Activated naive CD8-positive, alpha-beta T cell (primary cell): ENCODE results near the gene SSUH2.

Experiments used
- H3K27ac Mint-ChIP-seq: one replicate; pipeline ENCODE4 v1.8.0; 2021; ENCODE audit warnings: mixed read lengths
- H3K27me3 Mint-ChIP-seq: one replicate; pipeline ENCODE4 v1.8.0; 2021; ENCODE audit warnings: mixed read lengths
- H3K36me3 Mint-ChIP-seq: one replicate; pipeline ENCODE4 v1.8.0; 2021; ENCODE audit warnings: mixed read lengths
- H3K4me1 Mint-ChIP-seq: one replicate; pipeline ENCODE4 v1.8.0; 2021; ENCODE audit warnings: low read depth, mixed read lengths
- H3K4me3 Mint-ChIP-seq: one replicate; pipeline ENCODE4 v1.8.0; 2021; ENCODE audit warnings: mild to moderate bottlenecking, mixed read lengths
- H3K9me3 Mint-ChIP-seq: one replicate; pipeline ENCODE4 v1.8.0; 2021; ENCODE audit warnings: low read depth, mixed read lengths

Gene SSUH2

DNA sequence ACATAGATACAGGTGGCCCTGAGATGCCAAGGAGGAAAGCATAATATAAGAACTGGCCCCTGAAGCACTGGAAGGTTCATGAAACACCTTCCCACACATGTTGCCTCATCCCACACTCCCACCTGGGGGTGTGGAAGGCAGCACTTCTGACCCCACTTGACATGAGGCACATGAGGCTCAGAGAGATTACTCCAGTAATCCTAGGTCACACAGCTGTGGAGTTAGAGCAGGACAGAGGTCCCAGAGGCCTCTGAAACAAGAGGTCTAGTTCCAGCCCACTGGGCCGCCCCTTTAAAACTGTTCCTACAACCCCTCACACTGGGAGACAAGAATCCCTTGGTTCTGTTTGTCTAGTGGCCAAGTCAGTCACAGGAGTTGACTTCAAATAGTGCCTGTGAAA is 7.2 kb downstream of the SSUH2 start:
- H3K27me3 Mint-ChIP-seq = peaks cover 10% of the 10 kb centered on the region
- H3K4me1 Mint-ChIP-seq = no peaks in the 10 kb centered on the region
- no peak overlapping the region for H3K4me3 Mint-ChIP-seq
- H3K36me3 Mint-ChIP-seq = no peaks in the 10 kb centered on the region
- peaks cover 4% of the 10 kb centered on the region for H3K9me3 Mint-ChIP-seq
- H3K27ac Mint-ChIP-seq = no peak overlapping the region

DNA sequence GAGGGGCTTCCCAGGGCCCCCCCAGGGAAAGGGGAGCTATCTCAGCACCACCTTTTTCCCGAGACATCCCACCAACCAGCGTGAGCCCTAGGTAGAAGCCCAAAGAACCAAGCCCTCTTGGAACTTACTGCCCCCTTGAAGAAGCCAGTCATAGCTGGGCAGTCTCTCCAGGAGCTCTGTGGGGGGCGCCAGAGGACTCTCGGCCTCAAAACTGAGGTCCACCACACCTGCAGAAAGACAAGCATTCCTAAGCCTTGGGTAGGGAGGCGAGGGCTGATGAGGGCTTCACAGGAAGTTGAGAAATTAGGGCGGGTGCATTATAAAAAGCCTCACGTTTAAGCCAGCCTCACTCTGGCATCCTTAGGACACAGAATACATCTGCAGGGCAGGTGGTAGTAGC is 9.0 kb downstream of the SSUH2 start:
- Mint-ChIP-seq H3K9me3 (peaks cover 4% of the 10 kb centered on the region), H3K4me1 (no peaks in the 10 kb centered on the region), H3K27ac (no peak overlapping the region)

DNA sequence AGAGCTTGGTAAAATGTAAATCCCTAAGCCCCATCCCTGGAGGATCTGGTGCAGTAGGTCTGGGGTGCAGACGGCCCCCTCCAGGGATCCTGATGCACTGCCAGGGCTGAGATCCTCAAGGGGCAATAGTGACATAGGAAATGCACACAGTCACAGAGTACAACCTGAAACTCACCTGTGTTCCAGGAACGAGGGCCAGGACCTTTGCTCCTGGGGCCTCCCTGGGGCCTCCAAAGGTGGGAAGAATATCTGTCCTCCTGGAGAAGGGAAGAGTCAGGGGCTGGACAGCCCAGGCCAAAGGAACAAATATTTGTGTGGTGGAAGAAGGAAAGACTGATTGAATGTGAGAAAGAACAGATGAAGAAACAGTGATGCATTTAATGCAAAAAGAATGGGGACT is 9.5 kb downstream of the SSUH2 start:
- Mint-ChIP-seq H3K36me3 (no peaks in the 10 kb centered on the region), H3K9me3 (peaks cover 4% of the 10 kb centered on the region), H3K27ac (no peak overlapping the region), H3K27me3 (peaks cover 6% of the 10 kb centered on the region), H3K4me1 (peaks cover under 1% of the 10 kb centered on the region), H3K4me3 (no peak overlapping the region)

More for the DNA sequence above, 9.0 kb downstream of the SSUH2 start:
- peaks cover 9% of the 10 kb centered on the region for H3K27me3 Mint-ChIP-seq
- H3K36me3 Mint-ChIP-seq = no peaks in the 10 kb centered on the region
- H3K4me3 Mint-ChIP-seq = no peak overlapping the region

DNA sequence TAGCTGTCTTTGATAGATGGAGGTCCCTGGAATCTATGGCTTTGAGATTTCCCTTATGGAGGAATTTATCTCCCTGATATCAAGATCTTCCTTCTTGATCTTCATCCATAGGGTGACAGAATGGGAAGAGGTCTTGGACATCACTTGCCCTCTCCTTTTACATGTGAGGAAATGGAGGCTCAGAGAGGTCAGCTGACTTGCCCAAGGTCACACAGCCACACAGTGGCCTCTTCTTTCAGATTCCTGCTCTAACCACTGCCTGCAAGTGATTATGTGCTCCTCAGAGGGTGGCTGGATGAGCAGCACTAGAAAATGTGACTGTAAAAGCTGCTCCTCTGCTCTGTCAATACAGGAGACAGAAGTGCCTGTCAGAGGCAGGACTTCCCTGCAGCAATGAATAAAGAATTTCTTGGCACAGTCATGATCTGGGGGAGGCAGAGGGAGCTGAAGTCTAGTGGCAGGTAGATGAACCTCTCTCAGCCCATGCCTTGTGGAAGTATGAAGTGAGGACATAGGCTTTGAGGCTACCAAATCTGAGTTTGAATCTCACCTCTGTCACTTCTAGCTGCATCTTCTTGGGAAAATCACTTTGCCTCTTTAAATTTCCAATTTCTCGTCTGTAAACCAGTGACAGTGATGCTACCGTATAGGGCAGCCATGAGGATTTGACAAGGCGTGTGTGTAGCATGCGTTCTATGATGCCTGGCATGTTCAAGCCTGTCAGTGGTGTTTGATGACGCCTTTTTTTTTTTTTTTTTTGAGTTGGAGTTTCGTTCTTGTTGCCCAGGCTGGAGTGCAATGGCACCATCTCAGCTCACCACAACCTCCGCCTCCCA is 12.0 kb downstream of the SSUH2 start:
- peaks cover 6% of the 10 kb centered on the region for H3K27me3 Mint-ChIP-seq
- no peaks in the 10 kb centered on the region for H3K36me3 Mint-ChIP-seq
- H3K4me3 Mint-ChIP-seq = no peak overlapping the region
- peaks cover 4% of the 10 kb centered on the region for H3K9me3 Mint-ChIP-seq
- H3K4me1 Mint-ChIP-seq = peaks cover 8% of the 10 kb centered on the region
- H3K27ac Mint-ChIP-seq = no peak overlapping the region

DNA sequence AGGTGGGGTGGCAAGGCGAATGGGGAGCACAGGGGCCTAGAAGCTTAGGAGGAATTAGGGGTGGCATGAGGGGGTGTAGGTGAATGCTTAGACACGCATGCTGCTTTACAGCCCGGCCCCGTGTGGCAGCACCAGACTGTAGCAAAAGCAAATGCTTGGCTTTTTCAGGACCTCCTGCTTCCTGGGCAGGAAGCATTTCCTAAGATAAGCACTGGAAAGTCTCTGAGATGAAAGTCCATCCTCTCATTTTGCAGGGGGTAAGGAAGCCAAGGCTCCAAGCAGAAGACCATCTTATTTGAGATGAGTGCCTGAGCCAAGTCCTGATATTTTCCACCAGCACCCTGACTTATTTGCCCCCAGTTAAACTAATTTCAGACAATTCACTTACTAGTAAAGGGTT is 12.9 kb downstream of the SSUH2 start:
- H3K27me3 Mint-ChIP-seq = peaks cover 4% of the 10 kb centered on the region
- H3K36me3 Mint-ChIP-seq = no peaks in the 10 kb centered on the region
- no peak overlapping the region for H3K4me3 Mint-ChIP-seq
- peaks cover 8% of the 10 kb centered on the region for H3K4me1 Mint-ChIP-seq
- H3K9me3 Mint-ChIP-seq = peaks cover 3% of the 10 kb centered on the region
- no peak overlapping the region for H3K27ac Mint-ChIP-seq

DNA sequence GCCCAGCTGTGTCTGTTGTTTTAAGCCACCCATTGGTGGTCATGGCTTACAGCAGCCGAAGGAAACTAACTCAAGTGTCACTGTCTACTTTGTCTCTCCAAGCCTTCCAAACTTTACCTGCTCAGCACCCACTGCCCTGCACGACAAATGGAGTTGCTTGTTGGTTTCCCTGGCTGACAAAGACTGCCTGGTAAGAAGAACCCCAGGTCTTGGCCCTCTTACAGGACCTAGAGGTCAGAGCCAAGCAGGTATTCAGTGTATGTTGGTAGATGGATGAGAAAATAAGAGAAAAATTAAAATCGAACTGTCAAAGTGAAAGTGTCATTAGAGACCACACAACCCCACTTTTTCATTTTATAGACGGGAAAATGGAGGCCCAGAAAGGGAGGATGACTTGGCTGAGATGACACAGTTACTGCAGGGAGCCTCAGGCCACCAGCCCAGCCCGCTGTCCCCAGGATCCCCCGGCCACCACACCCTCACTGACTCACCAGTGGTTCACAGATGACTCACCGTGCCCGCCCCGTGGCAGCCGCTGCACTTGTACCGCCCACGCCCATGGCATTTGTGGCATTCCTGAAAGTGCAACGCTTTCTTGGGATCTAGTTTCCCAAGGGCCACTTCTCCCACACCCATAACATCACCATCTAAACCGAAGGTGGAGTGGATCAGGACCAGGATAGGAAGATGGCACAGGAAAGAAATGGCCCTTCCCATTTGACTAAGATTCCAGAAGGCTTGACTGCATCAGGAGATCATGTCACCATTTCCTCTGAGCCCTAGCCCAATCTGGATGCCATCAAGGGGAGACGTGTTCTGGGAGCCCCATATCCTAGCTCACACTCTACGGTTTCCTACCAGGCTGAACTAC is 15.2 kb downstream of the SSUH2 start:
- no peak overlapping the region for H3K4me3 Mint-ChIP-seq
- no peaks in the 10 kb centered on the region for H3K36me3 Mint-ChIP-seq
- H3K27me3 Mint-ChIP-seq = no peaks in the 10 kb centered on the region
- no peaks in the 10 kb centered on the region for H3K9me3 Mint-ChIP-seq
- H3K4me1 Mint-ChIP-seq = peaks cover 8% of the 10 kb centered on the region
- H3K27ac Mint-ChIP-seq = no peak overlapping the region

DNA sequence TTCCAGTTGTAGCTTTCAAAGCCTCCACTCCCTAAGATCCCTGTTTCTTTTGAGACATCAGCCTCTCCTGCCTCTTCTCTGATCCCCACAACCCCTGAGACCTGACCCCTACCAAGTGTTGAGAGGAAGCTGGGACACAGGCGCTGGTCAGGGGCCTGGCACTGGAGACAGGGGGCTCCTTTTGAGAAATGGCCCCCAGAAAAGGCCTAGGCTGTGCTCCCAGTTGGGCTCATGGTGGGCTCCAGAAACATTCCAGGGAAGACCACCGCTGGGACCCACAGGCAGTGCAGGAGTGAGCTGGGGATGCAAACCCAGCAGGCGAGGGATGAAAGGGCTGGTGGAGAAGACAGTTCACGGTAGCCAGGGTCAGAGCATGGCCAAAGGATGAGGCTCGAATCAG is 16.6 kb downstream of the SSUH2 start:
- Mint-ChIP-seq H3K4me1 (peaks cover 8% of the 10 kb centered on the region), H3K36me3 (no peaks in the 10 kb centered on the region), H3K9me3 (no peaks in the 10 kb centered on the region)

DNA sequence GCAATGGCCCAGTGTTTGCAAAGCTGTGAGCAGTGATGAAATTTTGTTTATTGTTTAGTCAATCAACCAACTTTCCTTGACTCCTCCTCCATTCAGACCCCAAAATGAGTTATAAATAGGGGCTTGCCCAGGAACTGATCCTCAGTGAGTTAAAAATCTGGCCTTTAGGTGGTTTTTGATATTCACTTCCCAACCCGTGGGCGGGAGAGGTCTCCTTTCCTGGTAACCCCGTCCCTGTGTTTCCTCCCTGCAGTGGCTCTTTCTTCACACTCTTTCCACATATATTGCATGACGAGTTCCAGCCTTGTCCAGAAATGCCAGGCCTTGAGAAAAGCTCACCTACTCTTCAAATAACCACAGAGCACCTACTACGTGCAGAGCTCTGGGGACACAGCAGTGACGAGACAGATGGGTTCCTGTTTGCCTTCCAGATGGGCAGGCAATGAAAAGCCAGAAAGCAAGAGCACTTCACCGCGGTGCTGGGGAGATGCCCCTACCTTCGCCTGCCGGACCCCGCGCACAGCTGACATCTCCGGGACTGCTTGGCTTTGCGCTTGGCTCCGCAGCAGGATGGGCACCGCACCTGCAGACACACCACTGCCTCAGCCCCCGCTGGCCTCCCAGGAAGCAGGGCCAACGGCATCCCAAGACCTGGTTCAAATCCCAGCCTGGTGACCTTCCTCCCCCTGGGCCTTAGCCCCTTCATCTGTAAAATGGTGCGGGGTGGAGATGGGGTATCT is 17.2 kb downstream of the SSUH2 start:
- Mint-ChIP-seq H3K4me3 (no peak overlapping the region), H3K27ac (no peak overlapping the region)

More for the DNA sequence above, 16.6 kb downstream of the SSUH2 start:
- H3K27me3 Mint-ChIP-seq = no peaks in the 10 kb centered on the region
- H3K27ac Mint-ChIP-seq = no peak overlapping the region
- H3K4me3 Mint-ChIP-seq = no peak overlapping the region

DNA sequence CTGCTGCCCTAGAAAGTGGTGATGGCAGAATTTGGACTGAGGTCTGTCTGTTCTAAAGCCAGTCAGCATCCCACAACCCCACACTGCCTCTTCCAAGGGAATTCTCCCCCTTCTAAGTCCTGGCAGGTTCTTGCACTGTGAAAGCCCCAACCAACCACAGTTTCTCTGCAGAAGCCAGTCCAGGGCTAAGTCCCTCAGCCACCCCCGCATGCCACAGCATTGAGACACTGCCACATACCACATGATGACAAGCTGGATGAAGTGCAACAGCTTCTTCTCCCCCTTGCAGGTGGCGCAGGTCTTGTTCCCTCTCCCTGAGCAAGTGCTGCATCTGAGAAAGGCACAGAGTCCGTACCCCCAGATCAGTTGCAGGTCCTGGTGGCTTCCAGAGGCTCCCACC is 18.6 kb downstream of the SSUH2 start:
- H3K27me3 Mint-ChIP-seq = no peaks in the 10 kb centered on the region
- no peaks in the 10 kb centered on the region for H3K9me3 Mint-ChIP-seq
- no peak overlapping the region for H3K27ac Mint-ChIP-seq
- H3K36me3 Mint-ChIP-seq = no peaks in the 10 kb centered on the region
- peaks cover 8% of the 10 kb centered on the region for H3K4me1 Mint-ChIP-seq
- H3K4me3 Mint-ChIP-seq = no peak overlapping the region

More for the DNA sequence above, 17.2 kb downstream of the SSUH2 start:
- no peaks in the 10 kb centered on the region for H3K36me3 Mint-ChIP-seq
- H3K9me3 Mint-ChIP-seq = no peaks in the 10 kb centered on the region
- H3K4me1 Mint-ChIP-seq = peaks cover 8% of the 10 kb centered on the region
- H3K27me3 Mint-ChIP-seq = no peaks in the 10 kb centered on the region

DNA sequence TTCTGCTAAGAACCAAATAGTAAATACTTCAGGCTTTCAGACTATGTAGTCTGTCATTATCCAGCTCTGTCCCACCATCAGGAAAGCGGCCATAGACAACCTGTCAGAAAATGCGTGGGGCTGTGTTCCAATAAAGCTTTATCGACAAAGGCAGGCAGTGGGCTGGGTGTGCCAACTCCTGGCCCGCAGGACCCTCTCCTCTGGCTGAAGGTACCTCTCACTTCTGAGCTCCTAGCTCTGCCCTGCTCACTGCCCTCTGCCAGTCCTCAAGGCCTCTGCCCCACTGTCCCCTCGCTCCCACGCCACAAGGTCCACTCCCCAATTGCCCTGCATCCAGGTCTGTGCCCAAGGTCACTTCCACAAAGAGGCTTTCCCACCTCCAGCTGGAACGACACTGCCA is 20.0 kb downstream of the SSUH2 start:
- no peaks in the 10 kb centered on the region for H3K27me3 Mint-ChIP-seq
- no peak overlapping the region for H3K4me3 Mint-ChIP-seq
- H3K9me3 Mint-ChIP-seq = no peaks in the 10 kb centered on the region
- H3K4me1 Mint-ChIP-seq = peaks cover 6% of the 10 kb centered on the region
- no peak overlapping the region for H3K27ac Mint-ChIP-seq
- no peaks in the 10 kb centered on the region for H3K36me3 Mint-ChIP-seq

DNA sequence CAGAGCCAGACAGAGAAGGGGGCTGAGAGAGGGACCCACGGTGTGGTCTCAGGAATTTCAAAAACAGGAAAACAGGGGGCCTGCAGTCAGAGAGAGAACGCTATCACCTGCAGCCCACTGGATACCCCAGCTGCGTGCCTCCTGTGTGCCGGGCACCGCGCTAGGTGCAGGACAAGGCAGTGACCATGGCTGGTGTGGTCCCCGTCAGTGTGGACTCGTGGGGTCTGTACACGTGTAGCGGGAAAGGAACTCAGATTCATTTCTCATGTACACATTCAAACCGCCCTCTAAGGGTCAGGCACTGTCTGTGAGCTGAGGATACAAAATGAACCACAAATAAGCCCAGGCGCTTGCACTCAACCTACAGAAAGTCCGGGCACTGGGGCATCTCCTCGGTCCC is 20.9 kb downstream of the SSUH2 start:
- H3K27ac Mint-ChIP-seq = no peak overlapping the region
- H3K9me3 Mint-ChIP-seq = no peaks in the 10 kb centered on the region
- no peaks in the 10 kb centered on the region for H3K4me1 Mint-ChIP-seq
- H3K36me3 Mint-ChIP-seq = no peaks in the 10 kb centered on the region
- no peaks in the 10 kb centered on the region for H3K27me3 Mint-ChIP-seq
- H3K4me3 Mint-ChIP-seq = no peak overlapping the region

DNA sequence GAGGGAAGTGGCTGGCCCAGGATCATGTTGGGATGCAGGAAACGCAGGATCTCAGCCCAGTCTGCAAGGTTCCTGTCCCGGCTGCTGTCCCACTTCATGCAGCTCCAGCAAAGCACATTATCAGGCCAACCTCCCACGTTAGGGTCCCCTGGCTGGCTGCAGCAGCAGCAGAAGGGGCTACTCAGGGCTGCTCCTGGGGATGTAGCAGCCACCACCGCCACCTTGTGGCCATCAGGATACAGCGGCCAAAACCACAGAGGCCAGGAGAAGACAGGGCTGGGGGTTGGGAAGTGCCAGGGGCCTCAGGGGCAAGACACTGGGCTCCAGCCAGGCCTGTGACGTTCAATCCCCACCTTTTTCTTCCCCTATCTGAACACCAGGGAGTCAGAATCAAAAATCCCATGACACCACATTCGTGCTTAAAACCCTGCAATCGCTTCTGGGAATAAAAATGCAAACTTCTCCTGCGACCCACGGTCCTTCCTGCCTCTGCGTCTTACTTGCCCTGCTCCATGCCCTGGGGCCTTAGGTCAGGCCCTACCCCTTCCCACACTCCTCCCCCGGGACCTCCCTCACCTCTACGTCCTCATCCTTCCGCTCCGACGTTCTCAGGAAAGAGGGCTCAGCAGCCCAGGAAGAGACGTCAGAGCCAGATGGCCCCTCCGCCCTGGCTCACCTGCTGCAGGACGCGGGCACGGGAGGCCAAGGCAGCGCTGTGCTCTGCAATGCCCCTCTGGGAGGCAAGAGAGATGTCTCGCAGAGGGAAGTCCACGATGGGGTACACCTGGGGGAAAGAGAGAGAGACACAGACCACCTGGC is 21.5 kb downstream of the SSUH2 start:
- Mint-ChIP-seq H3K4me3 (no peak overlapping the region), H3K27me3 (no peaks in the 10 kb centered on the region)

DNA sequence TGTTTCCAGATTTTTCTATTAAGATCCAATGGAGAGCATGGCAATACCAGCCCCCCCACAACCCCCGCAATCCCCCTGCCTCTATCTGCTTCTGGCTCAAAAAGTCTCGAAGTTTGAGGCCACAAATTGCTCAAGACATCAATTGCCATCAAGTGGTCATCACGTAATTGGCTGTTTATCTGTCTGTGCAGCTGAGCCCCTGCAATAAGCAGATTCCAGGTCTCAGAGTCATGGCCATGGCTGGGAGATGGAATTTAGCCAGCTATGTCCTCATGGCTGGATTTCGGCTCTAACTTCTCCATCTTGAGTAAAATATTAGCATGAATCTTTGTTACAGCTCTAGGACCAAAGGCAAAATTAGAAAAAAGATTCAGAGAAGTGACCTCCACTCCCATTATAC is 22.7 kb downstream of the SSUH2 start:
- Mint-ChIP-seq H3K27me3 (no peaks in the 10 kb centered on the region), H3K9me3 (no peaks in the 10 kb centered on the region), H3K4me3 (no peak overlapping the region), H3K4me1 (no peaks in the 10 kb centered on the region), H3K27ac (no peak overlapping the region), H3K36me3 (no peaks in the 10 kb centered on the region)

More for the DNA sequence above, 21.5 kb downstream of the SSUH2 start:
- no peaks in the 10 kb centered on the region for H3K36me3 Mint-ChIP-seq
- H3K9me3 Mint-ChIP-seq = no peaks in the 10 kb centered on the region
- no peak overlapping the region for H3K27ac Mint-ChIP-seq
- H3K4me1 Mint-ChIP-seq = no peaks in the 10 kb centered on the region

DNA sequence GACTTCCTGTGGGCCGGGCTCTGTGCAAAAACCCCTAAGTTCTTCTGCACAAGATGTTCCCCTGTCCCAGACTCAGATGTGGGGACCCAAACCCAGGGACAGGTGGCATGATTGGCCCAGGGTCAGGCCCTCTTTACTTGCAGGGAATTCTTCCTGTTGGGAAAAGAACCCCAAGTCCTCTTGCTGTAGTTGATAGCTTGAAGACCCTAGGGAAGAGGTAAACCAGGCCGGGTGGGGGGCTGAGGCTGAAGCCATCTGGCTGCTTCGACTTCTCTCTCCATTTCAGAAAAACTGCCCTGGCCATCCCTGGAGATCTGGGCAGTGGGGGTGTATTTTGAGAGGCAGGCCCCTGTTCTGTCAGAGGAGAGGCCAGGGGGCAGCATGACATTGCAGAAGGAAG is 23.5 kb downstream of the SSUH2 start:
- no peak overlapping the region for H3K4me3 Mint-ChIP-seq
- no peaks in the 10 kb centered on the region for H3K36me3 Mint-ChIP-seq
- no peaks in the 10 kb centered on the region for H3K9me3 Mint-ChIP-seq
- no peaks in the 10 kb centered on the region for H3K4me1 Mint-ChIP-seq
- H3K27me3 Mint-ChIP-seq = no peaks in the 10 kb centered on the region
- no peak overlapping the region for H3K27ac Mint-ChIP-seq
